HepG2 (cell line): Measurements from ENCODE around the gene NPSR1. TPM values are rescaled to one million over a fixed set of nuclear protein-coding genes. Genes with fewer than 3 reads are reported as not detected.

ENCODE experiments used
- CEBPB ChIP-seq: IDR thresholded peaks from 2 replicates; pipeline ENCODE4 v1.6.1; 2011; ENCODE audit warnings: low read depth, low read length, improper control_type of control experiment, borderline replicate concordance
- CREB1 ChIP-seq, 2 experiments: fragments of 450-650 bp in 1 of 2; IDR thresholded peaks; 2 replicates each; pipeline ENCODE4 v1.6.1; 2016 to 2017; ENCODE audit warnings: control low read depth in 1 of 2, mild to moderate bottlenecking in 1 of 2, missing compliant biosample characterization in 1 of 2, missing genetic modification characterization in 1 of 2
- DPF2 ChIP-seq: sonication (generic); formaldehyde crosslinking; IDR thresholded peaks from 2 replicates; pipeline ENCODE4 v1.4.0; 2020; ENCODE audit warnings: mild to moderate bottlenecking, low read depth, missing genetic modification reagents, borderline replicate concordance
- ELF3 ChIP-seq: IDR thresholded peaks from 2 replicates; pipeline ENCODE4 v1.6.1; 2016; ENCODE audit warnings: missing genetic modification reagents, missing compliant biosample characterization
- EP300 ChIP-seq, 3 experiments: sonication (generic) in 1 of 3; formaldehyde crosslinking in 1 of 3; IDR thresholded peaks; 2 replicates each; pipeline versions ENCODE4 v1.5.1 to v1.6.1; 2011 to 2020; ENCODE audit warnings: low read depth in 2 of 3, low read length in 2 of 3, borderline replicate concordance in 1 of 3, improper control_type of control experiment in 1 of 3, mild to moderate bottlenecking in 1 of 3, missing genetic modification reagents in 1 of 3, moderate library complexity in 1 of 3
- HDAC2 ChIP-seq: sonication (generic); formaldehyde crosslinking; IDR thresholded peaks from 2 replicates; pipeline ENCODE4 v1.4.0; 2020; ENCODE audit warnings: missing genetic modification reagents
- KAT7 ChIP-seq: IDR thresholded peaks from 2 replicates; pipeline ENCODE4 v1.6.1; 2018; ENCODE audit warnings: borderline replicate concordance, missing compliant biosample characterization
- KDM5B ChIP-seq: sonication (generic); formaldehyde crosslinking; IDR thresholded peaks from 2 replicates; pipeline ENCODE4 v1.4.0; 2020; ENCODE audit warnings: missing genetic modification reagents, mild to moderate bottlenecking, borderline replicate concordance
- MAX ChIP-seq: IDR thresholded peaks from 2 replicates; pipeline ENCODE4 v1.6.1; 2012; ENCODE audit warnings: inconsistent platforms
- NCOA2 ChIP-seq: sonication (generic); formaldehyde crosslinking; IDR thresholded peaks from 2 replicates; pipeline ENCODE4 v1.8.0; 2022; ENCODE audit warnings: inconsistent platforms
- PATZ1 ChIP-seq: sonication (generic); formaldehyde crosslinking; IDR thresholded peaks from 2 replicates; pipeline ENCODE4 v1.4.0; 2020; ENCODE audit warnings: missing genetic modification reagents
- PHB2 ChIP-seq: fragments of 450-650 bp; IDR thresholded peaks from 2 replicates; pipeline ENCODE4 v1.6.1; 2018; ENCODE audit not compliant: partially characterized antibody
- PITX1 ChIP-seq: sonication (generic); formaldehyde crosslinking; IDR thresholded peaks from 2 replicates; pipeline ENCODE4 v1.5.1; 2020; ENCODE audit warnings: mild to moderate bottlenecking, missing genetic modification reagents
- RBM39 ChIP-seq: fragments of 200-400 bp; formaldehyde crosslinking; IDR thresholded peaks from one replicate; pipeline ENCODE4 v1.6.1; 2018; ENCODE audit warnings: antibody characterized with exemption, mild to moderate bottlenecking, low read depth, low read length; ENCODE audit not compliant: poor library complexity, severe bottlenecking
- RELA ChIP-seq: sonication (generic); formaldehyde crosslinking; IDR thresholded peaks from 2 replicates; pipeline ENCODE4 v1.4.0; 2020; ENCODE audit warnings: missing genetic modification reagents
- SNRNP70 ChIP-seq: fragments of 200-400 bp; formaldehyde crosslinking; IDR thresholded peaks from 2 replicates; pipeline ENCODE4 v1.6.1; 2017; ENCODE audit warnings: mild to moderate bottlenecking, low read depth, low read length, moderate library complexity
- TFAP4 ChIP-seq: sonication (generic); IDR thresholded peaks from 2 replicates; pipeline ENCODE4 v1.6.1; 2016; ENCODE audit warnings: low read depth, borderline replicate concordance
- ZHX2 ChIP-seq, 2 experiments: sonication (generic) in 1 of 2; formaldehyde crosslinking in 1 of 2; IDR thresholded peaks; 2 replicates each; pipeline versions ENCODE4 v1.6.1 to v1.9.0; 2014 to 2022; ENCODE audit warnings: antibody characterized with exemption in 1 of 2, borderline replicate concordance in 1 of 2, inconsistent platforms in 1 of 2, low read depth in 1 of 2, missing genetic modification reagents in 1 of 2
- ZNF17 ChIP-seq: sonication (generic); formaldehyde crosslinking; IDR thresholded peaks from 2 replicates; pipeline ENCODE4 v1.5.0; 2020; ENCODE audit warnings: mild to moderate bottlenecking, missing genetic modification reagents
- ZSCAN25 ChIP-seq: sonication (generic); formaldehyde crosslinking; IDR thresholded peaks from 2 replicates; pipeline ENCODE4 v1.8.0; 2022; ENCODE audit warnings: mild to moderate bottlenecking, missing genetic modification reagents
- polyA plus RNA-seq, 8 experiments: library from polyadenylated mRNA; depleted of rRNA in 3 of 8; stranded (reverse) in 7 of 8; unstranded in 1 of 8; fragments of >200 nt; fragmentation: Illumina TruSeq in 4 of 8; extraction: Trizol in 4 of 8; gene quantifications; 2 replicates each; pipeline versions ENCODE4 v1.2.1 to v1.2.3, GENCODE V29; 2011 to 2016; ENCODE audit warnings: low read depth in 4 of 8, missing spikeins in 1 of 8, mixed read lengths in 1 of 8; ENCODE audit not compliant: insufficient read depth in 1 of 8
- total RNA-seq, 5 experiments: library from RNA; depleted of rRNA; stranded (reverse); fragments of >200 nt; fragmentation: Illumina TruSeq; extraction: Trizol; gene quantifications; 2 replicates each; pipeline ENCODE4 v1.2.3, GENCODE V29; 2016; ENCODE audit warnings: low read depth in 1 of 5

NPSR1 gene
- total and polyA plus RNA-seq, 2 of the 13 experiments (the other 11 are each of a cell fraction or from before 2014, with no cell fraction given): not detected

- TF ChIP-seq ZHX2 (IDR thresholded peaks at IDR 0.05; ENCODE audit: low read depth) (no peak), ZHX2 (CRISPR knock-in tag; IDR thresholded peaks at IDR 0.05; ENCODE audit: borderline replicate concordance) (no peak), CREB1 (IDR thresholded peaks at IDR 0.05) (no peak), CREB1 (CRISPR knock-in tag; IDR thresholded peaks at IDR 0.05) (no peak), SNRNP70 (no peak), RBM39 (no peak), HDAC2 (peak; percentile 19; the same call in 1 of the 2 replicates), ELF3 (CRISPR knock-in tag) (peak; percentile 15; the same call in 1 of the 2 replicates), NCOA2 (CRISPR knock-in tag) (peak; percentile 20; the same call in 1 of the 2 replicates), PHB2 (no peak), ZSCAN25 (CRISPR knock-in tag) (peak; percentile 48; the same call in 1 of the 2 replicates), TFAP4 (peak; percentile 55; the same call in 1 of the 2 replicates), RELA (no peak), MAX (no peak), ZNF17 (CRISPR knock-in tag) (no peak), KDM5B (no peak), KAT7 (peak; percentile 66; the same call in 1 of the 2 replicates), PITX1 (CRISPR knock-in tag) (0 out of 2 replicates have a peak, but pooled peaks have one; percentile 18), DPF2 (CRISPR knock-in tag) (no peak), EP300 (IDR thresholded peaks at IDR 0.05; ENCODE audit: low read depth in 2 of 2, low read length in 2 of 2) (peak in 1 of 2 experiments; percentile 64; a peak in 1 of 4 replicates), EP300 (CRISPR knock-in tag; IDR thresholded peaks at IDR 0.05; ENCODE audit: borderline replicate concordance) (no peak), CEBPB (peak; percentile 87), PATZ1 (CRISPR knock-in tag) (peak; percentile 34; the same call in 1 of the 2 replicates)
Measured at GRCh38 chr7:34756025-34756437, 98.0 kb downstream of the NPSR1 start (continued).
